ENCODE data around the gene MAGI1. TPM values are rescaled to one million over a fixed set of nuclear protein-coding genes. Genes with fewer than 3 reads are reported as not detected.
A peak's percentile ranks its signal among the peaks of the same experiment; 100 is the strongest.

Gene MAGI1
- total RNA-seq, 1 donor from 2014 or later: 21.9 TPM

- Mint-ChIP-seq H3K27ac (ENCODE audit: unreplicated experiment) (no peak overlapping the region), H3K36me3 (ENCODE audit: unreplicated experiment) (peaks cover 2% of the 10 kb centered on the region)
These were observed 201.1 kb downstream of the MAGI1 start for GRCh38 chr3:65837604-65838003.

GRCh38 chr3:65836047-65836446, 202.7 kb downstream of the MAGI1 start:
- no peak for TF ChIP-seq CTCF (IDR thresholded peaks at IDR 0.05)
- Mint-ChIP-seq H3K9me3 (ENCODE audit: unreplicated experiment) (peaks cover 3% of the 10 kb centered on the region), H3K4me1 (ENCODE audit: unreplicated experiment) (peaks cover 22% of the 10 kb centered on the region), H3K27me3 (ENCODE audit: unreplicated experiment) (no peaks in the 10 kb centered on the region), H3K27ac (ENCODE audit: unreplicated experiment) (no peak overlapping the region), H3K4me3 (ENCODE audit: unreplicated experiment) (no peak overlapping the region), H3K36me3 (ENCODE audit: unreplicated experiment) (peaks cover 2% of the 10 kb centered on the region)
- no peak for DNase-seq (ENCODE audit: extremely low spot score, unreplicated experiment)

More at GRCh38 chr3:65837604-65838003, 201.1 kb downstream of the MAGI1 start:
- Mint-ChIP-seq H3K9me3 (ENCODE audit: unreplicated experiment) (peaks cover 3% of the 10 kb centered on the region), H3K4me1 (ENCODE audit: unreplicated experiment) (peaks cover 14% of the 10 kb centered on the region), H3K4me3 (ENCODE audit: unreplicated experiment) (no peak overlapping the region), H3K27me3 (ENCODE audit: unreplicated experiment) (no peaks in the 10 kb centered on the region)
- DNase-seq (ENCODE audit: extremely low spot score, unreplicated experiment): no peak
- TF ChIP-seq CTCF (IDR thresholded peaks at IDR 0.05): no peak

GRCh38 chr3:65833761-65834505, 204.8 kb downstream of the MAGI1 start:
- peaks cover 23% of the 10 kb centered on the region for H3K4me1 Mint-ChIP-seq (ENCODE audit: unreplicated experiment)
- H3K27ac Mint-ChIP-seq (ENCODE audit: unreplicated experiment): peak overlapping the region; percentile 60
- no peak for TF ChIP-seq CTCF (IDR thresholded peaks at IDR 0.05)
- H3K27me3 Mint-ChIP-seq (ENCODE audit: unreplicated experiment): no peaks in the 10 kb centered on the region
- H3K4me3 Mint-ChIP-seq (ENCODE audit: unreplicated experiment): no peak overlapping the region
- H3K9me3 Mint-ChIP-seq (ENCODE audit: unreplicated experiment): peaks cover 3% of the 10 kb centered on the region
- no peak for DNase-seq (ENCODE audit: extremely low spot score, unreplicated experiment)
- peaks cover 2% of the 10 kb centered on the region for H3K36me3 Mint-ChIP-seq (ENCODE audit: unreplicated experiment)

GRCh38 chr3:65831733-65832425, 206.8 kb downstream of the MAGI1 start:
- Mint-ChIP-seq H3K27ac (ENCODE audit: unreplicated experiment) (no peak overlapping the region), H3K4me1 (ENCODE audit: unreplicated experiment) (peaks cover 28% of the 10 kb centered on the region), H3K36me3 (ENCODE audit: unreplicated experiment) (no peaks in the 10 kb centered on the region), H3K4me3 (ENCODE audit: unreplicated experiment) (no peak overlapping the region), H3K27me3 (ENCODE audit: unreplicated experiment) (no peaks in the 10 kb centered on the region), H3K9me3 (ENCODE audit: unreplicated experiment) (peaks cover 3% of the 10 kb centered on the region)
- DNase-seq (ENCODE audit: extremely low spot score, unreplicated experiment): no peak
- no peak for TF ChIP-seq CTCF (IDR thresholded peaks at IDR 0.05)

All from osteocyte (in vitro differentiated cells).